ENCODE measurements around the gene MYO5A.
"Not testable (repeated sequence)": the region's sequence is repeated elsewhere in the genome, so short reads cannot be mapped to it uniquely, and the experiment has no call there.

The MYO5A gene

DNA sequence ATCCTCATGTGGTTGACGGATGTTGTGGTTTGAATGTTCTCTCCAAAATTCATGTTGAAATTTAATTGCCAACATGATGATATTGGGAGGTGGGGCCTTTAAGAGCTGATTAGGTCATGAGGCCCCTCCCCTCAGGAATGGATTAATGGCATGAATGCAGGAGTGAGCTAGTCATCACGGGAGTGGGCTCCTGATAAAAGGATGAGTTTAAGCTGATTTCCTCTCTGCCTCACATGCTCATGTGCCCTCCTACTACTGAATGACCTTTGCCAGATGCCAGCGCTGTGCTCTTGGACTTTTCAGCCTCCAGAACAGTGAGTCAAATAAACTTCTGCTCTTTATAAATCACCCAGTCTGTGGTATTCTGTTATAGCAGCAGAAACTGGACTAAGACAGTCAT lies 111.2 kb downstream of the MYO5A start:
- Histone ChIP-seq H3K9me2 (replicated peaks; ENCODE audit: insufficient read depth, low read length) (no peaks in the 10 kb centered on the region), H3K79me2 (ENCODE audit: low read length) (peaks cover 39% of the 10 kb centered on the region), H3K9ac (ENCODE audit: low read length) (no peak overlapping the region), H2AFZ (ENCODE audit: low read length) (no peak overlapping the region), H3K4me2 (ENCODE audit: low read depth, low read length) (no peak overlapping the region), H3K9me3 (replicated peaks; ENCODE audit: insufficient read depth, low read length) (no peaks in the 10 kb centered on the region), H3K4me3 (ENCODE audit: low read length) (no peak overlapping the region), H3K27me3 (replicated peaks; ENCODE audit: insufficient read depth, low read length) (no peaks in the 10 kb centered on the region), H3K36me3 (replicated peaks; ENCODE audit: insufficient read depth, low read length) (no peaks in the 10 kb centered on the region), H4K20me1 (ENCODE audit: insufficient read depth, low read length) (no peaks in the 10 kb centered on the region), H3K27ac (ENCODE audit: low read length) (no peak overlapping the region), H3F3A (ENCODE audit: insufficient read depth, low read length) (no peaks in the 10 kb centered on the region), H3K4me1 (ENCODE audit: low read length) (peaks cover 9% of the 10 kb centered on the region)
- no peak for DNase-seq
- TF ChIP-seq EZH2phosphoT487 (IDR thresholded peaks at IDR 0.05; ENCODE audit: low read length) = no peak
- TF ChIP-seq, protein P1, sequence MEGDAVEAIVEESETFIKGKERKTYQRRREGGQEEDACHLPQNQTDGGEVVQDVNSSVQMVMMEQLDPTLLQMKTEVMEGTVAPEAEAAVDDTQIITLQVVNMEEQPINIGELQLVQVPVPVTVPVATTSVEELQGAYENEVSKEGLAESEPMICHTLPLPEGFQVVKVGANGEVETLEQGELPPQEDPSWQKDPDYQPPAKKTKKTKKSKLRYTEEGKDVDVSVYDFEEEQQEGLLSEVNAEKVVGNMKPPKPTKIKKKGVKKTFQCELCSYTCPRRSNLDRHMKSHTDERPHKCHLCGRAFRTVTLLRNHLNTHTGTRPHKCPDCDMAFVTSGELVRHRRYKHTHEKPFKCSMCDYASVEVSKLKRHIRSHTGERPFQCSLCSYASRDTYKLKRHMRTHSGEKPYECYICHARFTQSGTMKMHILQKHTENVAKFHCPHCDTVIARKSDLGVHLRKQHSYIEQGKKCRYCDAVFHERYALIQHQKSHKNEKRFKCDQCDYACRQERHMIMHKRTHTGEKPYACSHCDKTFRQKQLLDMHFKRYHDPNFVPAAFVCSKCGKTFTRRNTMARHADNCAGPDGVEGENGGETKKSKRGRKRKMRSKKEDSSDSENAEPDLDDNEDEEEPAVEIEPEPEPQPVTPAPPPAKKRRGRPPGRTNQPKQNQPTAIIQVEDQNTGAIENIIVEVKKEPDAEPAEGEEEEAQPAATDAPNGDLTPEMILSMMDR (IDR thresholded peaks at IDR 0.05; ENCODE audit: low read length) = no peak
- TF ChIP-seq EZH2 (optimal IDR thresholded peaks at IDR 0.05; ENCODE audit: low read depth, low read length) = no peak

GRCh38 chr15:52416566-52416965 lies 112.1 kb downstream of the MYO5A start:
- not testable (repeated sequence) for H4K20me1 ChIP-seq (ENCODE audit: insufficient read depth, low read length)

GRCh38 chr15:52415628-52416027 lies 113.1 kb downstream of the MYO5A start:
- H3F3A ChIP-seq (ENCODE audit: insufficient read depth, low read length) = no peaks in the 10 kb centered on the region; the same call in 1 of the 2 replicates
- no peak for DNase-seq

More at GRCh38 chr15:52416566-52416965, 112.1 kb downstream of the MYO5A start:
- not testable (repeated sequence) for DNase-seq; H3K4me3 ChIP-seq (ENCODE audit: low read length); H3F3A ChIP-seq (ENCODE audit: insufficient read depth, low read length); H3K36me3 ChIP-seq (replicated peaks; ENCODE audit: insufficient read depth, low read length); H3K9ac ChIP-seq (ENCODE audit: low read length); H3K9me2 ChIP-seq (replicated peaks; ENCODE audit: insufficient read depth, low read length); H2AFZ ChIP-seq (ENCODE audit: low read length); H3K27me3 ChIP-seq (replicated peaks; ENCODE audit: insufficient read depth, low read length); H3K27ac ChIP-seq (ENCODE audit: low read length); H3K4me2 ChIP-seq (ENCODE audit: low read depth, low read length); H3K9me3 ChIP-seq (replicated peaks; ENCODE audit: insufficient read depth, low read length)
- Histone ChIP-seq H3K79me2 (ENCODE audit: low read length) (peaks cover 34% of the 10 kb centered on the region), H3K4me1 (ENCODE audit: low read length) (peaks cover 16% of the 10 kb centered on the region)

GRCh38 chr15:52414936-52415335 lies 113.7 kb downstream of the MYO5A start:
- Histone ChIP-seq H3K4me1 (ENCODE audit: low read length) (peaks cover 23% of the 10 kb centered on the region), H4K20me1 (ENCODE audit: insufficient read depth, low read length) (no peaks in the 10 kb centered on the region), H3K36me3 (replicated peaks; ENCODE audit: insufficient read depth, low read length) (no peaks in the 10 kb centered on the region), H2AFZ (ENCODE audit: low read length) (no peak overlapping the region), H3K4me3 (ENCODE audit: low read length) (no peak overlapping the region), H3K4me2 (ENCODE audit: low read depth, low read length) (no peak overlapping the region), H3K9me3 (replicated peaks; ENCODE audit: insufficient read depth, low read length) (no peaks in the 10 kb centered on the region), H3F3A (ENCODE audit: insufficient read depth, low read length) (no peaks in the 10 kb centered on the region; the same call in 1 of the 2 replicates), H3K9me2 (replicated peaks; ENCODE audit: insufficient read depth, low read length) (no peaks in the 10 kb centered on the region), H3K27ac (ENCODE audit: low read length) (no peak overlapping the region), H3K9ac (ENCODE audit: low read length) (no peak overlapping the region), H3K79me2 (ENCODE audit: low read length) (peaks cover 30% of the 10 kb centered on the region), H3K27me3 (replicated peaks; ENCODE audit: insufficient read depth, low read length) (no peaks in the 10 kb centered on the region)
- DNase-seq = no peak
- TF ChIP-seq EZH2 (optimal IDR thresholded peaks at IDR 0.05; ENCODE audit: low read depth, low read length) (no peak), EZH2phosphoT487 (IDR thresholded peaks at IDR 0.05; ENCODE audit: low read length) (no peak)
- TF ChIP-seq, protein P1 (IDR thresholded peaks at IDR 0.05; ENCODE audit: low read length) = no peak

More at GRCh38 chr15:52415628-52416027, 113.1 kb downstream of the MYO5A start:
- no peak overlapping the region for H3K4me2 ChIP-seq (ENCODE audit: low read depth, low read length)
- H2AFZ ChIP-seq (ENCODE audit: low read length) = no peak overlapping the region
- no peaks in the 10 kb centered on the region for H3K36me3 ChIP-seq (replicated peaks; ENCODE audit: insufficient read depth, low read length)
- H3K9ac ChIP-seq (ENCODE audit: low read length) = no peak overlapping the region
- no peak overlapping the region for H3K4me3 ChIP-seq (ENCODE audit: low read length)
- peaks cover 36% of the 10 kb centered on the region for H3K79me2 ChIP-seq (ENCODE audit: low read length)
- TF ChIP-seq EZH2phosphoT487 (IDR thresholded peaks at IDR 0.05; ENCODE audit: low read length) (no peak), EZH2 (optimal IDR thresholded peaks at IDR 0.05; ENCODE audit: low read depth, low read length) (no peak)
- TF ChIP-seq, protein P1 (IDR thresholded peaks at IDR 0.05; ENCODE audit: low read length) = no peak
- no peak overlapping the region for H3K27ac ChIP-seq (ENCODE audit: low read length)
- H3K4me1 ChIP-seq (ENCODE audit: low read length) = peaks cover 24% of the 10 kb centered on the region
- H3K9me2 ChIP-seq (replicated peaks; ENCODE audit: insufficient read depth, low read length) = no peaks in the 10 kb centered on the region
- H4K20me1 ChIP-seq (ENCODE audit: insufficient read depth, low read length) = no peaks in the 10 kb centered on the region
- H3K9me3 ChIP-seq (replicated peaks; ENCODE audit: insufficient read depth, low read length) = no peaks in the 10 kb centered on the region
- H3K27me3 ChIP-seq (replicated peaks; ENCODE audit: insufficient read depth, low read length) = no peaks in the 10 kb centered on the region

All from MM.1S (cell line).